Retinal pigment epithelial cell (primary cell): Measurements from ENCODE around the gene VDR.

Experiments
- DNase-seq: peaks from one replicate; pipeline ENCODE4 v3.0.0-alpha.2; 2010; ENCODE audit warnings: low read depth
- H3K4me3 ChIP-seq: 2 replicates; pipeline ENCODE4 v1.5.1; 2011; ENCODE audit warnings: mild to moderate bottlenecking, low read length, control low read depth, moderate library complexity
- TF ChIP-seq, protein P1 (sequence below): conservative IDR thresholded peaks from 2 replicates; pipeline ENCODE4 v1.5.1; 2011; ENCODE audit warnings: low read depth, low read length, control low read depth, inconsistent platforms

VDR gene

DNA sequence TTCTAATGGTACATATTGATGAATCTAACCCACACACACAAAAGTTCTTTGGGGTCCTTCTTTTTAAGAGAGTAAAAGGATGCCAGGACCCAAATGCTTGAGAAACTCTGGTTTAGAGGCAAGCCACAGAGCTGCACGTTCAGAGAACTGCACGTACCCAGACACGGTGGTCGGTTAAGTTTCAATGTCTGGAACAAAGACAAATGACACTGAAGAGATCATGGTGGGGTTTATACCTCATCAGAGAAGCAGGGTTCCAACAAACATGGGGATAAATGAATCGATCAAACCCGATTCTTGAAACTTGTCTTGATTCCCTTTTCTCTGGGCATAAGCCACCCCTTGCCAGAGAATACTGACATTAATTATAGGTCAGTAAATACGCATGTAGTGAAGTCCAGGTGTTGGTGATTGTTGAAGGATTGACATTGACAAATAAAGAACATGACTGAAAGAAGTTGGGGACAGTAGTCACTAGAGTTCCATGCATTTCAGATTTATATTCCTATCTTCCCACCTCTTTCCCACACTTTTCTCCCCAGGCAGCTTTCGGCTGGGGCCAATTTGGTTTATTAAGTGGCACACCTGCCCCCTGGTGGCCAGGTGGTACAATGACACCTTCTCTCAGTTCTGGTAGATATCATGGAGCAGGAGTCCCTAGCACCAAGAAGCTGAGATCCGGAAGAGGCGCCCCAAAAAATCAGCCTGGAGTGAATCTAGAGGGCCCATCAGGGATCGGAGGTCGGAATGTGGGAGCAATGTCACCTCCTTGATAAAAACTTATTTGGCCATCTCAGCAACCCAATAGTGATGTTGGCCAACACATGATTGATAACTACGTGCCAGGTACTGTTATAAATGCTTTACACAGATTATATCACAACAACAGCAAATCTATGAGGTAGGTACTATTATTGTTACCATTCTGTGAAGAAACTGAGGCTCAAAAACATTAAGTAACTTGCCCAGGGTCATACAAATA is 67.3 kb downstream of the VDR start:
- no peak for DNase-seq
- TF ChIP-seq, protein P1, sequence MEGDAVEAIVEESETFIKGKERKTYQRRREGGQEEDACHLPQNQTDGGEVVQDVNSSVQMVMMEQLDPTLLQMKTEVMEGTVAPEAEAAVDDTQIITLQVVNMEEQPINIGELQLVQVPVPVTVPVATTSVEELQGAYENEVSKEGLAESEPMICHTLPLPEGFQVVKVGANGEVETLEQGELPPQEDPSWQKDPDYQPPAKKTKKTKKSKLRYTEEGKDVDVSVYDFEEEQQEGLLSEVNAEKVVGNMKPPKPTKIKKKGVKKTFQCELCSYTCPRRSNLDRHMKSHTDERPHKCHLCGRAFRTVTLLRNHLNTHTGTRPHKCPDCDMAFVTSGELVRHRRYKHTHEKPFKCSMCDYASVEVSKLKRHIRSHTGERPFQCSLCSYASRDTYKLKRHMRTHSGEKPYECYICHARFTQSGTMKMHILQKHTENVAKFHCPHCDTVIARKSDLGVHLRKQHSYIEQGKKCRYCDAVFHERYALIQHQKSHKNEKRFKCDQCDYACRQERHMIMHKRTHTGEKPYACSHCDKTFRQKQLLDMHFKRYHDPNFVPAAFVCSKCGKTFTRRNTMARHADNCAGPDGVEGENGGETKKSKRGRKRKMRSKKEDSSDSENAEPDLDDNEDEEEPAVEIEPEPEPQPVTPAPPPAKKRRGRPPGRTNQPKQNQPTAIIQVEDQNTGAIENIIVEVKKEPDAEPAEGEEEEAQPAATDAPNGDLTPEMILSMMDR = peak; percentile 85
- H3K4me3 ChIP-seq = no peak overlapping the region

DNA sequence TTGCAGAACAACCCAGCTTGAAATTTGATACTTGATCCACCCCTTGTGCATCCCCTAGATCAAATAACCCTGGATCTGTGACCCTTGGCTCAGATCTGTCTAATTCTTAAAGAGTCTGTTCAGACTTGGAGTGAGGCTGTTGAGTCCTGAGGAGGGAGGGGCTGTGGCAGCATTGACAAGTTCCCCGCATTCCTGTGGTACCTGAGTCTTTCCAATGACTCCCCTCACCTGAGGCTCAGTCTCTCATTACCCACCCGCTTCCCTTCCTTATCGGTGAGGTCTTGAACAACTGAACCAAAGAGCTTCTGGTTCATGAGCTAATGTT is 69.0 kb downstream of the VDR start:
- H3K4me3 ChIP-seq = no peak overlapping the region
- TF ChIP-seq, protein P1 = no peak
- DNase-seq = no peak

- no peak for DNase-seq
- no peak overlapping the region for H3K4me3 ChIP-seq
- TF ChIP-seq, protein P1 = no peak
Observed at GRCh38 chr12:47835006-47835830, 69.6 kb downstream of the VDR start.

DNA sequence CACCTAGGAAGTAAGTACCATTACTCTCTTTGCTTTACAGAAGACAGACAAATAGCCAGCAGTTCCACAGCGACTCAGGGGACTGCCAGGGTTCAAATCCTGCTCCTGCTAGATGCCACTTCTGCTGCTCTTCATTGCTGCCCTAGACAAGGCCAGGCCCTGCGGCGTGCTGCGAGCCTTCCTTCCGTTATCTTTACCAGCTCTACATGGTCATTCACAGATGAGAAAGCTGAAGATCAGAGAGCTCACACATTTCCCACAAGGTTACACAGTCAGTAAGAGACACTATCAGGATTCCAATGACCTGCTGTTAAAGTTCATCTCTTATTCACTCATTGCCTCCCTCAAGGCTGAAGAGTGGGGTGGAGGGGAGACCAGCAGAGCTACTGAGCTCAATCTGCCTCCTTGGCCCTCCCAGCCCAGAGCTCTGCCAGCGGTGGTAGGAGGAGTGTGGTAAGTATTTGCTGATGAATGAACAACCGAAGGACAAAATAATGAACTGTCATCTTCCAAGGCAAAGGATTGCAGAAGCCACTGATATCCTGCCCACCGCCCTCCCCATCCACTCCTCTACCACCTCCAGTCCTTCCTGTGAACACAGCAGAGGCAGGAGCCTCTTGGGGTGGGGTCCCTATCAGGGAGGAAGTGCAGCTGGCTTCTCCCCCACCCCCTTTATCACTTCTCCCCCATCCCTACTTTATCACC is 70.4 kb downstream of the VDR start:
- DNase-seq = no peak
- TF ChIP-seq, protein P1 = no peak
- H3K4me3 ChIP-seq = no peak overlapping the region

DNA sequence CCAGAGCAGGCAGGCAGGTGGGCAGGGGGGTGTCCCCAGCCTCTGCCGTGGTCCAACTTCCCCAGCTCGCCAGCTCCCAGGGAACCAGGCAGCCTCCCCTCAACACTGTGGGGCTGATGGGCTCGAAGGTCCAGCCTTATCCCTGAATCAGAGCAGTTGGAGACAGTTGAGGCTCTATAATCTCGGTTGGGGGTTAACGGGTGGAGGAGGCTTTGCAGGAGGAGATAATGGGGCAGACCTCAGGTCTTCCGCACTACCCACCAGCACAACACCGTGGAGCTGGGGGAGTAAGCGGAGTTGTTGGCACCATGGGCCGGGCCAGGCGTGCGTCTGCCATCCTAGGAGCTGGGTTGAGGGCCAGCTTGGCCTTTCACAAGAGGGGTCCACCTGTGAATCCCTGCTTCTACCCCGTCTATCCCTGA is 71.2 kb downstream of the VDR start:
- no peak overlapping the region for H3K4me3 ChIP-seq
- no peak for DNase-seq
- TF ChIP-seq, protein P1 = no peak

- no peak for DNase-seq
- H3K4me3 ChIP-seq = no peak overlapping the region
- TF ChIP-seq, protein P1 = no peak
Observed at GRCh38 chr12:47832263-47832933, 72.4 kb downstream of the VDR start.
